ENCODE measurements around the gene PHAF1.
A peak's percentile ranks its signal among the peaks of the same experiment; 100 is the strongest.

PHAF1 gene

GRCh38 chr16:67157892-67158635 is 48.3 kb downstream of the PHAF1 start:
- Histone ChIP-seq H3K27me3 (ENCODE audit: control insufficient read depth in 1 of 2, insufficient read depth in 1 of 2, low read length in 2 of 2) (peaks cover 3 to 48% of the 10 kb centered on the region in 2 experiments), H3K4me3 (ENCODE audit: insufficient read depth in 1 of 2, low read depth in 1 of 2, low read length in 2 of 2) (no peak overlapping the region), H2BK12ac (ENCODE audit: low read length in 2 of 2) (peak overlapping the region in 1 of 2 experiments; percentile 25), H3K27ac (ENCODE audit: low read length, poor library complexity, severe bottlenecking) (no peak overlapping the region), H3K23ac (ENCODE audit: low read length in 2 of 2) (no peak overlapping the region), H3K4me1 (ENCODE audit: control insufficient read depth, insufficient read depth, low read depth, low read length) (peaks cover 44% of the 10 kb centered on the region), H3K36me3 (ENCODE audit: control insufficient read depth in 1 of 2, insufficient read depth in 2 of 2, low read depth in 1 of 2, low read length in 2 of 2) (peaks cover 0 to 6% of the 10 kb centered on the region in 2 experiments), H3K18ac (ENCODE audit: low read depth in 1 of 2, low read length in 2 of 2) (no peak overlapping the region), H2BK120ac (ENCODE audit: low read depth, low read length) (no peak overlapping the region), H2BK15ac (ENCODE audit: low read depth, poor library complexity, severe bottlenecking) (no peak overlapping the region), H2AK5ac (ENCODE audit: low read length, severe bottlenecking) (no peak overlapping the region), H4K91ac (ENCODE audit: low read length) (peak overlapping the region; percentile 31), H4K8ac (ENCODE audit: low read length) (no peak overlapping the region), H3K4me2 (ENCODE audit: low read length, poor library complexity, severe bottlenecking) (no peak overlapping the region), H2BK5ac (ENCODE audit: low read depth, low read length, poor library complexity, severe bottlenecking) (no peak overlapping the region), H3K9me3 (ENCODE audit: control insufficient read depth, low read length) (no peaks in the 10 kb centered on the region), H3K14ac (ENCODE audit: low read length in 2 of 2) (peak overlapping the region in 1 of 2 experiments; percentile 16), H2AFZ (ENCODE audit: low read depth, low read length) (no peak overlapping the region), H3K79me1 (replicated peaks; ENCODE audit: low read length, poor library complexity, severe bottlenecking) (peaks cover 12% of the 10 kb centered on the region), H3K4ac (ENCODE audit: low read depth in 1 of 2, low read length in 2 of 2) (no peak overlapping the region), H3K9ac (ENCODE audit: low read length) (no peak overlapping the region)
- no peak for DNase-seq
- 71% methylated on average over 7 of the region's 7 CpGs for WGBS

- Histone ChIP-seq H3K14ac (ENCODE audit: low read length in 2 of 2) (peak overlapping the region in 1 of 2 experiments; percentile 85), H3K9me3 (ENCODE audit: control insufficient read depth, low read length) (no peaks in the 10 kb centered on the region), H2BK15ac (ENCODE audit: low read depth, poor library complexity, severe bottlenecking) (peak overlapping the region; percentile 9), H3K18ac (ENCODE audit: low read depth in 1 of 2, low read length in 2 of 2) (peak overlapping the region in 1 of 2 experiments; percentile 84), H3K27me3 (ENCODE audit: control insufficient read depth in 1 of 2, insufficient read depth in 1 of 2, low read length in 2 of 2) (peaks cover 3 to 48% of the 10 kb centered on the region in 2 experiments), H3K4me3 (ENCODE audit: insufficient read depth in 1 of 2, low read depth in 1 of 2, low read length in 2 of 2) (peak overlapping the region; percentile 75 to 99), H3K23ac (ENCODE audit: low read length in 2 of 2) (no peak overlapping the region), H3K27ac (ENCODE audit: low read length, poor library complexity, severe bottlenecking) (no peak overlapping the region), H2BK5ac (ENCODE audit: low read depth, low read length, poor library complexity, severe bottlenecking) (no peak overlapping the region), H2AK5ac (ENCODE audit: low read length, severe bottlenecking) (no peak overlapping the region), H2BK120ac (ENCODE audit: low read depth, low read length) (no peak overlapping the region), H3K9ac (ENCODE audit: low read length) (peak overlapping the region; percentile 93), H3K79me1 (replicated peaks; ENCODE audit: low read length, poor library complexity, severe bottlenecking) (peaks cover 14% of the 10 kb centered on the region), H3K4me2 (ENCODE audit: low read length, poor library complexity, severe bottlenecking) (peak overlapping the region; percentile 99), H3K4ac (ENCODE audit: low read depth in 1 of 2, low read length in 2 of 2) (peak overlapping the region; percentile 20 to 52), H3K4me1 (ENCODE audit: control insufficient read depth, insufficient read depth, low read depth, low read length) (peaks cover 52% of the 10 kb centered on the region), H2AFZ (ENCODE audit: low read depth, low read length) (peak overlapping the region; percentile 29), H2BK12ac (ENCODE audit: low read length in 2 of 2) (peak overlapping the region in 1 of 2 experiments; percentile 21), H3K36me3 (ENCODE audit: control insufficient read depth in 1 of 2, insufficient read depth in 2 of 2, low read depth in 1 of 2, low read length in 2 of 2) (peaks cover 4 to 5% of the 10 kb centered on the region in 2 experiments), H4K91ac (ENCODE audit: low read length) (no peak overlapping the region), H4K8ac (ENCODE audit: low read length) (peak overlapping the region; percentile 46)
- WGBS: 1% methylated on average over 32 of the region's 34 CpGs
- peak; percentile 63 for DNase-seq
Measured at GRCh38 chr16:67158637-67159600, 49.2 kb downstream of the PHAF1 start.

- H3K27me3 ChIP-seq (ENCODE audit: control insufficient read depth in 1 of 2, insufficient read depth in 1 of 2, low read length in 2 of 2): peaks cover 21 to 51% of the 10 kb centered on the region in 2 experiments
- peak overlapping the region; percentile 93 for H3K9ac ChIP-seq (ENCODE audit: low read length)
- no peak overlapping the region for H2AFZ ChIP-seq (ENCODE audit: low read depth, low read length)
- H3K4me1 ChIP-seq (ENCODE audit: control insufficient read depth, insufficient read depth, low read depth, low read length): peaks cover 53% of the 10 kb centered on the region
- peak overlapping the region in 1 of 2 experiments; percentile 99 for H3K4me3 ChIP-seq (ENCODE audit: insufficient read depth in 1 of 2, low read depth in 1 of 2, low read length in 2 of 2)
- H2AK5ac ChIP-seq (ENCODE audit: low read length, severe bottlenecking): no peak overlapping the region
- H3K4me2 ChIP-seq (ENCODE audit: low read length, poor library complexity, severe bottlenecking): no peak overlapping the region
- H3K9me3 ChIP-seq (ENCODE audit: control insufficient read depth, low read length): no peaks in the 10 kb centered on the region
- H3K36me3 ChIP-seq (ENCODE audit: control insufficient read depth in 1 of 2, insufficient read depth in 2 of 2, low read depth in 1 of 2, low read length in 2 of 2): peaks cover 0 to 4% of the 10 kb centered on the region in 2 experiments
- no peak overlapping the region for H4K8ac ChIP-seq (ENCODE audit: low read length)
- H3K23ac ChIP-seq (ENCODE audit: low read length in 2 of 2): peak overlapping the region in 1 of 2 experiments; percentile 61
- no peak for DNase-seq
- no peak overlapping the region for H2BK5ac ChIP-seq (ENCODE audit: low read depth, low read length, poor library complexity, severe bottlenecking)
- H3K14ac ChIP-seq (ENCODE audit: low read length in 2 of 2): no peak overlapping the region
- H4K91ac ChIP-seq (ENCODE audit: low read length): no peak overlapping the region
- no peak overlapping the region for H2BK15ac ChIP-seq (ENCODE audit: low read depth, poor library complexity, severe bottlenecking)
- H2BK12ac ChIP-seq (ENCODE audit: low read length in 2 of 2): peak overlapping the region in 1 of 2 experiments; percentile 7
- WGBS: 37% methylated on average over 25 of the region's 25 CpGs
- H3K18ac ChIP-seq (ENCODE audit: low read depth in 1 of 2, low read length in 2 of 2): no peak overlapping the region
- H2BK120ac ChIP-seq (ENCODE audit: low read depth, low read length): no peak overlapping the region
- no peak overlapping the region for H3K27ac ChIP-seq (ENCODE audit: low read length, poor library complexity, severe bottlenecking)
- no peak overlapping the region for H3K4ac ChIP-seq (ENCODE audit: low read depth in 1 of 2, low read length in 2 of 2)
- H3K79me1 ChIP-seq (replicated peaks; ENCODE audit: low read length, poor library complexity, severe bottlenecking): peaks cover 7% of the 10 kb centered on the region
Measured at GRCh38 chr16:67161595-67162058, 51.9 kb downstream of the PHAF1 start.
